ENCODE results near the gene SMIM1. TPM values are rescaled to one million over a fixed set of nuclear protein-coding genes. Genes with fewer than 3 reads are reported as not detected.

SMIM1 gene
- total and polyA plus RNA-seq, 9 of the 15 experiments (the other 6 are each of a cell fraction or from before 2014, with no cell fraction given), result 2.3 to 125 (median 24.3) TPM

DNA sequence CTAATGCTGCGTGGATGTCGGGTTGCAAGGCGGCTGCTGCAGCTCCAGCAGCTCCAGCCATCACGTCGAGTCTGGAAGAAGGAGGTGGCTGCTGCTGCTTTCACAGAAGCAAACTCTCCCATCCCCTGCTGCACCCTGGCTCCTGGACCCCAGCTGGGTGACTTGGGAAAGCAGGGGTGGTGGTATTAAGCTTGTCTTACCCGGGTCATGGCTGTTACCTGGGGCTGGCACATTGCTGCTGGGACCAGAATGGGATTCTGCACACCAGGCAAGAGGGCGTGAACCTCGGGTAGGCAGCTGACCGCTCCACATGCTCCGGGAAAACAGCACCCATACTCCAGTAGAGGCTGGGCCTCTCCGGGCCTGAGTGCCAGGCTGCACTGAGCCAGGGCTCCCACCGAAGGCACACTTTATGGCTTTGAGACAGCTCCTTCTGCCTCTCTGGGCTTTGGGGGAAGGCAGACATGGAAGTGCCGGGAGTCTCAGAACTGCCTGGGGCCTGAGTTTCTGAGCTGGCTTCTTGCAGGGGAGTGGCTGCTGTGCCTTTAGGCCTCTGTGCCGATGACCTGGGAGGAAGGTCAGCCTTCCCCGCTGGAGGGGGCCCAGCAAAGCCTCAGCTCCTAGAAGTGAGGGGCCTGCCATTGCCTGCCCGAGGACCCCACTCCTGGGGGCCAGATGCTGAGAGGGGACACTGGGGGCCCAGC lies 1.2 kb downstream of the SMIM1 start (continued):
- TF ChIP-seq, protein P1, sequence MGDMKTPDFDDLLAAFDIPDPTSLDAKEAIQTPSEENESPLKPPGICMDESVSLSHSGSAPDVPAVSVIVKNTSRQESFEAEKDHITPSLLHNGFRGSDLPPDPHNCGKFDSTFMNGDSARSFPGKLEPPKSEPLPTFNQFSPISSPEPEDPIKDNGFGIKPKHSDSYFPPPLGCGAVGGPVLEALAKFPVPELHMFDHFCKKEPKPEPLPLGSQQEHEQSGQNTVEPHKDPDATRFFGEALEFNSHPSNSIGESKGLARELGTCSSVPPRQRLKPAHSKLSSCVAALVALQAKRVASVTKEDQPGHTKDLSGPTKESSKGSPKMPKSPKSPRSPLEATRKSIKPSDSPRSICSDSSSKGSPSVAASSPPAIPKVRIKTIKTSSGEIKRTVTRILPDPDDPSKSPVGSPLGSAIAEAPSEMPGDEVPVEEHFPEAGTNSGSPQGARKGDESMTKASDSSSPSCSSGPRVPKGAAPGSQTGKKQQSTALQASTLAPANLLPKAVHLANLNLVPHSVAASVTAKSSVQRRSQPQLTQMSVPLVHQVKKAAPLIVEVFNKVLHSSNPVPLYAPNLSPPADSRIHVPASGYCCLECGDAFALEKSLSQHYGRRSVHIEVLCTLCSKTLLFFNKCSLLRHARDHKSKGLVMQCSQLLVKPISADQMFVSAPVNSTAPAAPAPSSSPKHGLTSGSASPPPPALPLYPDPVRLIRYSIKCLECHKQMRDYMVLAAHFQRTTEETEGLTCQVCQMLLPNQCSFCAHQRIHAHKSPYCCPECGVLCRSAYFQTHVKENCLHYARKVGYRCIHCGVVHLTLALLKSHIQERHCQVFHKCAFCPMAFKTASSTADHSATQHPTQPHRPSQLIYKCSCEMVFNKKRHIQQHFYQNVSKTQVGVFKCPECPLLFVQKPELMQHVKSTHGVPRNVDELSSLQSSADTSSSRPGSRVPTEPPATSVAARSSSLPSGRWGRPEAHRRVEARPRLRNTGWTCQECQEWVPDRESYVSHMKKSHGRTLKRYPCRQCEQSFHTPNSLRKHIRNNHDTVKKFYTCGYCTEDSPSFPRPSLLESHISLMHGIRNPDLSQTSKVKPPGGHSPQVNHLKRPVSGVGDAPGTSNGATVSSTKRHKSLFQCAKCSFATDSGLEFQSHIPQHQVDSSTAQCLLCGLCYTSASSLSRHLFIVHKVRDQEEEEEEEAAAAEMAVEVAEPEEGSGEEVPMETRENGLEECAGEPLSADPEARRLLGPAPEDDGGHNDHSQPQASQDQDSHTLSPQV (IDR thresholded peaks at IDR 0.05), result peak; percentile 78
- TF ChIP-seq HMG20B (CRISPR knock-in tag; IDR thresholded peaks at IDR 0.05) (no peak), TRIM24 (IDR thresholded peaks at IDR 0.05) (no peak), PHF8 (IDR thresholded peaks at IDR 0.05; ENCODE audit: borderline replicate concordance, low read length) (no peak), ZNF12 (CRISPR knock-in tag; IDR thresholded peaks at IDR 0.05) (no peak), NCOA4 (IDR thresholded peaks at IDR 0.05; ENCODE audit: partially characterized antibody) (no peak), CSDE1 (IDR thresholded peaks at IDR 0.05) (no peak), FOXA1 (IDR thresholded peaks at IDR 0.05; ENCODE audit: borderline replicate concordance) (no peak), FOSL1 (tag; conservative IDR thresholded peaks at IDR 0.05) (no peak), PHTF2 (CRISPR knock-in tag; IDR thresholded peaks at IDR 0.05) (no peak)
- TF ChIP-seq, protein P2, sequence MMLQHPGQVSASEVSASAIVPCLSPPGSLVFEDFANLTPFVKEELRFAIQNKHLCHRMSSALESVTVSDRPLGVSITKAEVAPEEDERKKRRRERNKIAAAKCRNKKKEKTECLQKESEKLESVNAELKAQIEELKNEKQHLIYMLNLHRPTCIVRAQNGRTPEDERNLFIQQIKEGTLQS (IDR thresholded peaks at IDR 0.05), result no peak
- TF ChIP-seq, protein P2 (CRISPR knock-in tag; conservative IDR thresholded peaks at IDR 0.05), result no peak
- TF ChIP-seq, protein P3, sequence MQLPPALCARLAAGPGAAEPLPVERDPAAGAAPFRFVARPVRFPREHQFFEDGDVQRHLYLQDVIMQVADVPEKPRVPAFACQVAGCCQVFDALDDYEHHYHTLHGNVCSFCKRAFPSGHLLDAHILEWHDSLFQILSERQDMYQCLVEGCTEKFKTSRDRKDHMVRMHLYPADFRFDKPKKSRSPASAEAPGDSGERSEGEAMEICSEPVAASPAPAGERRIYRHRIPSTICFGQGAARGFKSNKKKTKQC (CRISPR knock-in tag; IDR thresholded peaks at IDR 0.05), result no peak
- TF ChIP-seq, protein P4, sequence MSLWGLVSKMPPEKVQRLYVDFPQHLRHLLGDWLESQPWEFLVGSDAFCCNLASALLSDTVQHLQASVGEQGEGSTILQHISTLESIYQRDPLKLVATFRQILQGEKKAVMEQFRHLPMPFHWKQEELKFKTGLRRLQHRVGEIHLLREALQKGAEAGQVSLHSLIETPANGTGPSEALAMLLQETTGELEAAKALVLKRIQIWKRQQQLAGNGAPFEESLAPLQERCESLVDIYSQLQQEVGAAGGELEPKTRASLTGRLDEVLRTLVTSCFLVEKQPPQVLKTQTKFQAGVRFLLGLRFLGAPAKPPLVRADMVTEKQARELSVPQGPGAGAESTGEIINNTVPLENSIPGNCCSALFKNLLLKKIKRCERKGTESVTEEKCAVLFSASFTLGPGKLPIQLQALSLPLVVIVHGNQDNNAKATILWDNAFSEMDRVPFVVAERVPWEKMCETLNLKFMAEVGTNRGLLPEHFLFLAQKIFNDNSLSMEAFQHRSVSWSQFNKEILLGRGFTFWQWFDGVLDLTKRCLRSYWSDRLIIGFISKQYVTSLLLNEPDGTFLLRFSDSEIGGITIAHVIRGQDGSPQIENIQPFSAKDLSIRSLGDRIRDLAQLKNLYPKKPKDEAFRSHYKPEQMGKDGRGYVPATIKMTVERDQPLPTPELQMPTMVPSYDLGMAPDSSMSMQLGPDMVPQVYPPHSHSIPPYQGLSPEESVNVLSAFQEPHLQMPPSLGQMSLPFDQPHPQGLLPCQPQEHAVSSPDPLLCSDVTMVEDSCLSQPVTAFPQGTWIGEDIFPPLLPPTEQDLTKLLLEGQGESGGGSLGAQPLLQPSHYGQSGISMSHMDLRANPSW (CRISPR knock-in tag; IDR thresholded peaks at IDR 0.05), result no peak
- TF ChIP-seq, protein P5, sequence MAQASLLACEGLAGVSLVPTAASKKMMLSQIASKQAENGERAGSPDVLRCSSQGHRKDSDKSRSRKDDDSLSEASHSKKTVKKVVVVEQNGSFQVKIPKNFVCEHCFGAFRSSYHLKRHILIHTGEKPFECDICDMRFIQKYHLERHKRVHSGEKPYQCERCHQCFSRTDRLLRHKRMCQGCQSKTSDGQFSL (CRISPR knock-in tag; IDR thresholded peaks at IDR 0.05), result no peak
- TF ChIP-seq, protein P5 (tag; IDR thresholded peaks at IDR 0.05), result 0 out of 4 replicates have a peak, but pooled peaks of 1 of the 2 experiments have one; percentile 22
- TF ChIP-seq, protein P6, sequence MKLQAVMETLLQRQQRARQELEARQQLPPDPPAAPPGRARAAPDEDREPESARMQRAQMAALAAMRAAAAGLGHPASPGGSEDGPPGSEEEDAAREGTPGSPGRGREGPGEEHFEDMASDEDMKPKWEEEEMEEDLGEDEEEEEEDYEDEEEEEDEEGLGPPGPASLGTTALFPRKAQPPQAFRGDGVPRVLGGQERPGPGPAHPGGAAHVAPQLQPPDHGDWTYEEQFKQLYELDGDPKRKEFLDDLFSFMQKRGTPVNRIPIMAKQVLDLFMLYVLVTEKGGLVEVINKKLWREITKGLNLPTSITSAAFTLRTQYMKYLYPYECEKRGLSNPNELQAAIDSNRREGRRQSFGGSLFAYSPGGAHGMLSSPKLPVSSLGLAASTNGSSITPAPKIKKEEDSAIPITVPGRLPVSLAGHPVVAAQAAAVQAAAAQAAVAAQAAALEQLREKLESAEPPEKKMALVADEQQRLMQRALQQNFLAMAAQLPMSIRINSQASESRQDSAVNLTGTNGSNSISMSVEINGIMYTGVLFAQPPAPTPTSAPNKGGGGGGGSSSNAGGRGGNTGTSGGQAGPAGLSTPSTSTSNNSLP (IDR thresholded peaks at IDR 0.05; ENCODE audit: borderline replicate concordance, low read depth, low read length), result no peak
